ENCODE data around the gene ADARB2.
"Not testable (repeated sequence)": the region's sequence is repeated elsewhere in the genome, so short reads cannot be mapped to it uniquely, and the experiment has no call there.

Gene ADARB2

DNA sequence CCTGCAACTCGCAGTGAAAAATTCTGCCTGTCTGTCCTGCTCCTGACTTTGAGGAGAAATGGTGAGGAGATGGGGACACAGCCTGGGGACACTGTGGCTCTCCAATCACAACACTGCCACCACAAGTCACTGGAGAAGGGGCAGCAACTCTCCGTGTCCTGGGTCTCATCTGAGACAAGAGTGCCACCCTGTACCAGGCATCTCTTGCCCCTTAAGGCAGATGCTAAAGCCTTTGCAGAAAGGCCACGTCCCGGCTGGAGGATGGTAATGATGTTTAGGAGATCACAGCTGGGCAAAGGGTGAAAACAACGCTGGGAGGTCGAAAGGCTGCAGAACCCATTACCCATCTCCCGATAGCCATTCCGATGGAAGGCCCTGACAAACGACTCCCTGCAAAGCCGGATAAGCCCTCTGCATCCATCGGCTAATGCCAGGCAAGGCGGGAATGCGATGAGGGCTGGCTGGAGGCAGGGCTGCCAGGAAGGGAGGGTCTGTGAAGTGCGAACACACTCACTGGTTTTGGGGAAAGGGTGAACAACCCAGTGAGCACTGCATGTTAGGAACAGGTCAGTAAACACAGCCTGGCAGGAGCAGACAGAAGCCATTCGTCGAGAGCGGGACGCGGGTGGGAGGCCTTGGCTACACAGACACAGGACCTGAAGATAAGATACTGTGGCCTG, 190.8 kb downstream of the ADARB2 start:
- no peak for DNase-seq (ENCODE audit: low read depth)

DNA sequence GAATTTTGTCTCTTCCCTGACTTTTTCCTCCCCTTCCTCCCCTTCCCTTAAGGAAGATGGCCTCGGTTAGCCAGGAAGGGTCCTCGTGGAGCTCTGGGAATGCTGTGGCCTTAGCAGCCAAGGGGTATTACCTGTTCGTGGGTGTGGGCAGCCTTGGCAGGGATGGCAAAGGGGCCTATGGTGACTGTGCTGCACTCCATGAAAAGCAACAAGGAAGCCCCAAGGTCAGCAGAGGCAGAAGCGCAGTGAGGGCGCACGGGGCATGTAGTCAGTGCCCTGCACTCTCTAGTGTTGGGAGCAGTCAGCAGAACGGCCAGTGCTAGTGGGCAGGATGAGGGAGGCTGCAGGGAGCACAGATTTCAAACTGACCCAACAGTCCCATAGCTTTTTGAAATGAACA, 191.8 kb downstream of the ADARB2 start:
- DNase-seq (ENCODE audit: low read depth) = no peak

DNA sequence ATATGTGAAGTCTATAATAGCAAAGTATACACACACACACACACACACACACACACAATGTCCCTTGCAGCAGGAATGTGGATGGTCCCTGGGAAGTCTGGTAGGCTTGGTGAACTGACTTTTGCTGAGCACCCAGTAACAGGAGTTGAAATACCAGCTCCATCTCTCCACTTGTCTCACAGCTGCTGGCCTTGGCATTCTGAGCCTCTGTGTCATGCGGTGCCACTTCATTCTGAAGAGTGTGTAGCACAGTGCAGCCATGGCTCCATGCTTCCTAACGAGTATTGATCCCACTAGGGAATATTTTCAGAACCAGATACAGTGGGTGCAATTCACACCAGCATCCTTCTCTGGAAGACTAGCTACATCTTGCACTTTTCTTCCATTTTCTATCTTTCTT, 192.4 kb downstream of the ADARB2 start:
- no peak for DNase-seq (ENCODE audit: low read depth)

DNA sequence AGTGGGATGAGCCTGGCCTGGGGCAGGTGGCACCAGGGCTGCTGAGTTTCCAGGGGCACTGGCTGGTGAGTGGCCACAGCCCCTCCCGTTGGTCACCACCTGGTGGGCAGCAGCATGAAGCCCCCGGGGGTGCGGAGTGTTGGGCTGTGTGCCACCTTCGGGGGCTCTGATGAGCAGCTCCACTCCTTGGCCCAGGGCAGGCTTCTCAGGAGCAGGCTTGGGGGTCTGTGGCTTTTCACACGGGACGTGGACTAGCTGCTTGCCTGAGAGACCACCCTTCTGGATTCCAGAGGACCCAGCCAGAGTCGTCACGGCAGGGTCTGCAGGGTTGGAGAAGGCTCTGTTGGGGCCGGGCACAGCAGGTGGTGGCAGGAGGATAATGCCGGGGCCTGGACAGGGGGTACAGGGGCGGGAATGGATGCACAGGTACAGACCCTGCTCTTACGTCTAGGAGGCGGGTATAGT, 193.1 kb downstream of the ADARB2 start:
- DNase-seq (ENCODE audit: low read depth) = no peak

DNA sequence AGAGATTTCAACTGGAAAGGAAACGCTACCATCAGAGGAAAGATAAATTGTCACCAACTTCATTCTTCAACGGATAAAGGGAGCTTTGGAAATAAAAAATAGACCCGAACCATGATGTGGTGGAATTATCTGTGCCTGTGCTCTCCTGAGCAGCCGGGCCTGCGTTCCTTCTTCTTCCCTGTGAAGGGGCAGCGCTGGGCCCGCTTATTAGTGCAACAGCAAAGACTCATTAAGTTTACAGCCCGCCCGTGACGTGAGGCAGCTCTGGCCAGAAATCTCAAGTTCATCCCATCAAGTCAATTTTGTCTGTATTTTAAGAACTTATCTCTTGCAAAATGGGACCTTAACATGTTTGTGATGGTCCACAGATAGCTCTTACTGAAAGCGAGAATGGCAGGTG, 193.7 kb downstream of the ADARB2 start:
- no peak for DNase-seq (ENCODE audit: low read depth)

DNA sequence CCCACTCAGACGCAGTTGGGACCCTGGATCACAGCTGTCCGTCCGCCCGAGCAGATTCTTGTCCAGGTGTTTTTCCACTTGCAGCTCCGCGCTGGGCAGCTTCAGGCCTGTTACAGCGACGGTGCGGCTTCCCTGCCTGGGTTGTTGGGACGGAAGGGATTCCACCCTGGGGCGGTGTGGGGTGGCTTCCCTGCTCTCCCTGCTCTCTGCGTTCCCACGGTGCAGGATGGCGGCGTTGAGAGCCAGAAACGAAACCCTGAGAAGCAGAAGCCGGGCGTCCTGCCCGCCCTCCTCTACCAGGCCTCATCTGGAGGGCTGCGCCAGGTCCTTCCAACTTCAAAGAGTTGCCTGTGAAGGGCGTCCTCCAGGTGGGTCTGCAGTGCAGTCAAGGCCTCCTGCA, 194.4 kb downstream of the ADARB2 start:
- DNase-seq (ENCODE audit: low read depth) = no peak

DNA sequence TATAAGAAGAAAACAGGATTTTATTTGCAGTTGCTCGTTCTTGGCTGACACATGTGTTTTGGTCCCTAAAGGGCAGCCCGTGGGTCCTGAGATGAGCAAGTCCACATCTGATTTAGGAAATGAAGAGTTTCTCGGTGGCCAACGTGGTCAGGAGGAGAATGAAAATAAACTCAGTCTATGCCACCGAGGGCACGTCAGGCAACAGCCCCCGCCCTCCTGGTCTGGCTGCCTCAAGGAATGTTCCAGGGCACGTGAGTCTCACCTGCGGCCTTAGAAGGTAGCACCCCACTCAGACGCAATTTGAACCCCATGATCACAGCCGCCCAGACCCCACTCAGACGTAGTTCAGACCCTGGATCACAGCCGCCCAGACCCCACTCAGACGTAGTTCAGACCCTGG, 197.2 kb downstream of the ADARB2 start:
- no peak for DNase-seq (ENCODE audit: low read depth)

DNA sequence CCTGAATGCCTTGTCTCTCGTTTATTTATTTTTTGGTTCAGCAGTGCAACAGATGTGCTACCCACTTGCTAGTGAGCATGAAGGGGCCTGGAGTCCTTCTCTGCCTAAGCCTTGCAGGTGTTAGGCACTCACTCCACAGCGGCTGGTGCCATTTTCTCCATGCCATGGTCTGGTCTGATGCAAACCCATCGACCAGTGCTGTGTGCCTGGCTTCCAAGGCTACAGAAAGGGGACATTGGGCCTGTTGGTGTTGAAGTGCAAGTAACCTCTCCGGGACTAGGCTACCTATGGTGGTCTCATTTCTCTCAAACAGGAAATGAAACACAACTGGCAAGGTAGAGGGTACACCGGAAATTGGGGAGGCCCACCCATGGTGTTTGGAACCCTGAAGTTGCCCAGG, 198.1 kb downstream of the ADARB2 start:
- DNase-seq (ENCODE audit: low read depth) = no peak

DNA sequence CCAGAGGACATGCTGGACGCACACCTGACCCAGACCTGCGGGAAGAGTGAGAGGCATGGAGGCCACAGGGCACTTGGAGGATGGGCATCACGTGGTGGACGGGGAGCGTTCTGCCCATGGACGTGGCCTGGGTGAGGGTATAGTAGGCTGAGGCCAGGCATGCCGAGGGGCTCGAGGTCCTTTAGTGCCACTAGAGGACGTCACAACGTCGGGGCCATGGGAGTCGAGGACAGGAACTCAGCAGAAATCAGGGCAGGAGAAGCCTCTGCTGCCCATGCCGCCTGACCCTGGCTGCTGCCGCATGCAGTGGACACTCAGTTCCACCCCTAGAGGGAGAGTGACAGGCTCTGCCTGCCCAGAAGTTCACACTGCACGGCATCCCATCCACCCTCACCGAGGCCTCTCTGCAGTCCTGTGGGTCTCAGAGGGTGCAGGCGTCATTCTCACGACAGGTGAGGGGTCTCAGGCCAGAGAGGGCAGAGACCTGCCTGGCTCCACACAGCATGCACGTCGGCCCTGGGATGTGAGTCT, 198.7 kb downstream of the ADARB2 start:
- no peak for DNase-seq (ENCODE audit: low read depth)

DNA sequence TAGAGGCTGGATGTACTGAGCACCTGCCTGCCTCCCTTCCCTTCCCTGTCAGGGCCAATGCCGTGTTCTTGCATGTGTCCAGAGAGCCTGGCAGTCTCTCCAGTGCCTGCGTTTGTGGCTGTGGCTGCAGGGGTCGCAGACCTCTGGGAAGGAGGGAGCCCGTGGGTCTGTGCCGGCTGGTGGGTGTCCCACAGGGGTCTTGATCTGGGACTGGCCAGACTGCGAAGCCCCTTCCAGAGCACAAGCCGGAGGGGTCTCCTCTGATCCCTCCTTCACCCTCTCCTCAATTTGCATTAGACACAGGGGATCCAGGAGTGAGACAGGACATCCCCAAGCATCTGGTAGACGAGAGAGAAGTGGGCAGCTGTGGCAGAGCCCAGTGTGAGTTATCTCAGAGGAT, 199.2 kb downstream of the ADARB2 start:
- DNase-seq (ENCODE audit: low read depth) = no peak

DNA sequence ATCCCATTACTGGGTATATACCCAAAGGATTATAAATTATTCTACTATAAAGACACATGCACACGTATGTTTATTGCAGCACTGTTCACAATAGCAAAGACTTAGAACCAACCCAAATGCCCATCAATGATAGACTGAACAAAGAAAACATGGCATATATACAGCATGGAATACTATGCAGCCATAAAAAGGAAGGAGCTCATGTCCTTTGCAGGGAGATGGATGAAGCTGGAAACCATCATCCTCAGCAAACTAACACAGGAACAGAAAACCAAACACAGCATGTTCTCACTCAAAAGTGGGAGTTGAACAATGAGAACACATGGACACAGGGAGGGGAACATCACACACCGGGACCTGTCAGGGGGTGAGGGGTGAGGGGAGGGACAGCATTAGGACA, 199.9 kb downstream of the ADARB2 start:
- DNase-seq (ENCODE audit: low read depth) = not testable (repeated sequence)

DNA sequence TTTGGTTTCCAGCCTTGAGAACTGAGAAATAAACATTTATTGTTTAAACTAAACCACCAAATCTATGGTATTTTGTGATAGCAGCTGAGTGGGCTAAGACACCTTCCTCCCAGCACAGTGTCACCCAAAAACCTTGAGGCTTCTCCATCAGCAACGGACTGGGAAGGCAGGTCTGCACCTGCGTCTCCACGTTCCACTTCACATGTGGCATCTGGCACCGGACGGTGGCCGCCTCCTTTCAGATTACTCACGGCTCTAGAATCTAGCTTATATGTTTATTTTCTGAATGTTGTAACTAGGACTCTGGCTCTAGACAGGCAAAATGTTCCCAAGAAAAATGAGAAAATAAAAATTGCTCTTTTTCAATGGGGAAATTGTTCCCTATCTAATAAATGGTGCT, 201.0 kb downstream of the ADARB2 start:
- DNase-seq (ENCODE audit: low read depth) = no peak

DNA sequence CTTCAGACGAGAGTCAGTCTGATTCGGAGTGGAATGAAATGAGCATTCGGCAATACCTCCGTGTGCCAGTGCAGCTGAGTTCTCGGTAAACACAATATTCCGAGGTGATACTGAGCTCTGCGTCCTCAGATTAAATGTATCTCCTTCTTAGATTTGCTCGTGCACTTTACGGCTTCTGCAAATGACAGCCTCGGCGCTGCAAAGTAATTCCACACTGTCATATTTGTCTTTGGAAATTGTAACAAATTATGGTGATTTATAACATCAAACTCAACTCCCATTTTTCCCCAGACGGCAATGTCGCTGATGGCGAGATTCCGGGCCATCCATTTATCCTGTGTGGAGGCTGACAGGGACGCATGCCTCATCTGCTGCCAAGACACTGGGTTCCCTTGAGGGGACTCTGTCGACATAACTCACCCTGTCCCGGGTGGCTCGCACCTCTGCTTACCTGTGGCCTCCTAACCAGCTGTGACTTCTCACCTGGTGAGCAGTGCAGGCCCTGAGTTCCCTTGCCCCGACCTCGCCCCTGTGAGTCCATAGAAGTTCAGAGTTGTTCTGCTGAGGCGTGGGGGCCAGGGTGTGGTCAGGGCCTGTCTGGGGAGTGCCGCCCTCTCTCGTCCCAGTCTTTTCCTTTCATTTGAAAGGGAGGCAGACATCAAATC, 201.9 kb downstream of the ADARB2 start:
- no peak for DNase-seq (ENCODE audit: low read depth)

DNA sequence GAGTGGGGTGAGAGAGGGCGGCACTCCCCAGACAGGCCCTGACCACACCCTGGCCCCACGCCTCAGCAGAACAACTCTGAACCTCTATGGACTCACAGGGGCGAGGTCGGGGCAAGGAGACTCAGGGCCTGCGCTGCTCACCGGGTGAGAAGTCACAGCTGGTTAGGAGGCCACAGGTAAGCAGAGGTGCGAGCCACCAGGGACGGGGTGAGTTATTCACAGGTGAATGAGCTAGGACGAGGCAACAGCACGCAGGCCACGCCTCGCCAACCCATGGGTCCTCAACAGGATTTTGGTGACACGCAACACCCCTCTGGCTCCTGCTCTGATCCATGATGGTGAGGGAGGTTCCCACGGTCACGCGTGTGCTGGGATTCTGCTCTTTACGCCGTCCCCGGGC, 202.5 kb downstream of the ADARB2 start:
- DNase-seq (ENCODE audit: low read depth) = no peak

DNA sequence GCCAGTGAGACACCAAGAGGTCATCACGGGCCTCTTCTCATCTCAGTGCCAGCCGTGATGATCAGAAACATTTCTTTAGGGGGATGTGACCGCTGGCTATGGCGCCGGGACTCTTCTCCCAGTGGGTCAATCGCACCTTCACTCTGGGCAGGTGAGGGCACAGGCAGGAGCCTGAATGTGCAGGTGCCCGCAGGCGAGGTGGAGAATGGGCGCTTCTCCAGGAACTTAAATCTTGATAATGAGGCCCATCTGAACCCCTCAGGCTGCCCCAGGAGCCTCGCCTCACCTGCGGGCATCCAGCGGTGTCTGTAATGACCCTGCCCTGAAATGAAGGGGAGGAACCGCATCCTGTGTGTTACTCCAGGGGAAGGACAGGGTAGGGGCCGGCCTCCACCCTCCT, 204.7 kb downstream of the ADARB2 start:
- DNase-seq (ENCODE audit: low read depth) = no peak

DNA sequence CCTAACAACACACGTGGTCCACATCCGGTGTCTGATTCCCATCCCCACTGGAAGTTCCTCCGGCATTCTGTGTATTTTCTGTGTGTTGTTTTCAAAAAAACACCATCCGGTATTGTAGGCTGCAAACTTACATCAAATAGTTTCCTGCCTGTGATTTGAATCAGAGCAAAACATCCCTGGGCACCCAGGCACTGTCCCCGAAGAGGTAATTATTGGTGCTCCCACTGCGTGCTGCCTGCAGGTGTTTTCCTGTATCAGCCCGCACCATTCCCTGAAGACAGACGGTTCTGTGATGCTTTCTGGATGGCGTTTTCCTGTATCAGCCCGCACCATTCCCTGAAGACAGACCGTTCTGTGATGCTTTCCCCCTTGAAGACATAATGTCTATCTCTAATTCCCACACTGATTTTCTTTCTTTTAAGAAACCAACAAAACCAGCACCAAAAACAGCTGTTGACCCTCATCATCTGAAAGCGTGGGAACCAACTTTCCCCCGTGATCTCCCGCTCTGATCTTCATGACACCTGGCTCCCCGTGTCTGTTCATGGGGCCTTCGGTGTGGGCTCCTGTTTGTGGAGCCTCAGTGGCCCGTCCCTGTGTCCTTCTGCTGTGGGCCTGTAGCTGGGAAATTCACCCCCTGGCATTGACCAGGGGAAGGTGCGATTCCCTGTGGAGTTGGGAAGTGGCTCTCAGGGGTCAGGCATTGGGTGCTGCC, 205.3 kb downstream of the ADARB2 start:
- no peak for DNase-seq (ENCODE audit: low read depth)

DNA sequence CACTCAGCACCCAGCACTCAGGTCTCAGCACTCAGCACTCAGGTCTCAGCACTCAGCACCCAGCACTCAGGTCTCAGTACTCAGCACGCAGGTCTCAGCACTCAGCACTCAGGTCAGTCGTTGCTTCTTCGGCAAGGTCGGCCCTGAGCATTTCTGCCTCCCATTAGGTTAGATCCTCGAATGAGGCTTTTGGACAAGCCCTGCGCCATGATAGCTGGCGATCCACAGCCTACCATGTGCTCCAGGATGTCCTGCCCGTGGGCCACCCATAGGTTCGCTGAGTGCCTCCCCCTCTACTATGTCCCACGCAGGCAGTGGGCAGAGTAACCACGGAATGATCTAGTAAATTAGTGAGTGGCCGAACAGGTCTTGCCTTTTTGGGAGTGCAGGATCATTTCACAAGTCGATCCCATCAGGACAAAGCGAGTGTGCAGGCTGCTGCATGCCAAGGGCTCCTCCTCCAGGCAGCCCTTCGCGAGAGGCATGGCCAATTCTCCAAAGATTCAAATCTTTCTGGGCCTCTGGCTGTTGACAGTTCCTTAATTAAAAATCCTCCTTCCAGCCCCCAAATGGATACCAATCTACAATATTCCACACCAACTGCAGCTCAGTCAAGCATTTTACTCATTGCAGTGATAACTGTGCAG, 206.3 kb downstream of the ADARB2 start:
- no peak for DNase-seq (ENCODE audit: low read depth)

DNA sequence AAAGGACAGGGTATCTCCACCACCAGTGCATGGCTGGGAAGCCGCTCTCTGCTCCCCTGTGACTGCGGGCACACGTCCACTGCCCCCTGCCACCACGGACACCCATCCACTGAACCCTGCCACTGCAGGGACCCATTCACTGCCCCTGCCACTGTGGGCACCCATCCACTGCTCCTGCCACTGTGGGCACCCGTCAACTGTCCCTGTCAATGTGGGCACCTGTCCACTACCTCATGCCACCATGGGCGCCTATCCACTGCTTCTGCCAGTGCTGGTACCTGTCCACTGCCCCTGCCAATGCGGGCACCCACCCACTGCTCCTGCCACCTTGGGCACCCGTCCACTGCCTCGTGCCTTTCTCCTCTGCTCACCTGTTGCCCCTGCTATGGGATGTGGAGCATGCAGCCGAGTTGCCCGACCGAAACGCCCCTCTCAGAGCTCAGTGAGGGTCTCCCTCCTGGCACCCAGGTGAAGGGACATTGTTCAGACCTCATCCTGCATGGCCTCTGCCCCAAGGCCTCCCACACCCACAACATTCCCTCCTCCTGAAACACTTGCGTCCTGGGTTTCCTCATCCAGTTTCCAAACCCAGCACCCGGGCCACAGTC, 207.4 kb downstream of the ADARB2 start:
- no peak for DNase-seq (ENCODE audit: low read depth)

DNA sequence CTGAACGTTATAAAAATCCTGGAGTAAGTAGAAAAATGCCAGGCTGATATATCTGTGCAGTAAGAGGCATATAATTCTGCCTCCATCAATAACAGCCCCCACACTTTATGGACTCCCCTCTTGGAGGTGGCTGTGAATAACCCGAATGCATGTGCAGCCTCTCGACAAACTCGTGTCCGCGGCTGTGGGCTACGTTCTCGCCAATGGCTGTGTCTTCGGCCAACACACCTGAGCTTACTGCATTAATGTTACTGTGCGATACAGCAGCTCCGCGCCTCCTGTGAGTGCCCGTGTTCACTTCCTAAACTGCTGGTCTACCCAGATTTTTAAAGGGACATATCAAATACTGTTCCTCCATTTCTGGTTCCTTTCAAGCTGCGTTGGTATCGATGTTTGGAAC, 209.4 kb downstream of the ADARB2 start:
- no peak for DNase-seq (ENCODE audit: low read depth)

DNA sequence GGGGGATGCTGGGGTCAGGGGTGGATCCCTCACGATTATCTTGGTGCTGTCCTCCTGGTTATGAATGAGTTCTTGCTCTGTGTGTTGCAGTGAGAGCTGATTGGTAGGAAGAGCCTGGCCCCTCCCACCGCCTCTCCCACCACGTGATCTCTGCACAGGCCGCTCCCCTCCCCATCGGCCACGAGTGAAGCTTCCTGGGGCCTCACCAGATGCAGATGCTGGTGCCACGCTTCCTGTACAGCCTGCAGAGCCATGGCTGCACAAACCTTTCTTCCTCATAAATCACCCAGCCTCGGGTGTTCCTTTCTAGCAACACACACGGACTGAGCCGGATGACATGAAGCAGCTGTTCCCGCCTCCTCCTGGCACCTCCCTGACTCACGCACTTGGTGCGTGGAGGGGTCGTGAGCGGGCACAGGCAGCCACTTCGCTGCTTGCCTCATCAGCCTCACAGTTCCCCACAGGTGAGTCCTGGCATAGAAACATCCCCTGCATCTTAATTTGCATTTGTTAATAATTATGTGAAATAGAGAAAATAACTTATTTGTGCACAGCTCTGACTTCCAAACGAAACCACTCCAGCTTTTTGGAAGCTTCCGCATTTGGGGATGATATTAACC, 210.8 kb downstream of the ADARB2 start:
- no peak for DNase-seq (ENCODE audit: low read depth)

DNA sequence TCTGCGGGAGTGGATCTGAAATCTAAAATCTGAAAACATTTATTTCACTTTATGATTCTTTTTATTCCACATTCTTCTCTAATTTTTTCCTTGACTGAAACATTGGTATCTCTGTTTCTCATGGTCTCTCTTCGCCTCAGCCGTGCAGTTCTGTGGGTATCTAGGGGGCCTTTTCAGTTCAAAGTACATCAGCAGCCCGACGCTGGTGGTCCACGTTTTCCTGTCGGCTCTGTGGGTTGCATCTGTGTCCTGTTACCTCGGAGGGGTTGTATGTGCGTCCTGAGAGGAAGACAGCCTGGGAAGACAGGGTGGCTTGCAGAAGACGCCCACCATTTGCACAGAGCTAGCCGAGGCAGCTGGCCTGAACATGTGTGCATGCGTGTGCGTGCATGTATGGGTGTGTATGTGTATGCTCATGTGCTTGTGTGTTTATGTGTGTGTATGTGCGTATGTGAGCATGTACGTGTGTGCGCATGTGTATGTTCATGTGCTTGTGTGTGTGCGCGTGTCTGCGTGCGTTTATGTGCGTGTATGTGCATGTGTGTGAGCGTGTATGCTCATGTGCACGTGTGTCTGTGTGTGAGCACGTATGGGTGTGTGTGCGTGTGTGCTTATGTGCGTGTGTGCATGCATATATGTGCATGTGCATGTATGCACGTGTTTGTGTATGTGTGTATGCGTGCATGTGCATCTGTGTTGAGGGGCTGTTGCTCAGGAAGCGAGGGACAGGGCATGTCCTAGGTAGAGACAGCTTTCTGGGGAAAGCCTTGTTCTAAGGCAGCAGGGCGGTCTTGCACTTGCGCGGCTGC, 211.8 kb downstream of the ADARB2 start:
- DNase-seq (ENCODE audit: low read depth) = no peak
